Lung (tissue), 12 donors: ENCODE results near the gene HOXB7. TPM values are rescaled to one million over a fixed set of nuclear protein-coding genes. Genes with fewer than 3 reads are reported as not detected.

Experiments
- ATAC-seq: fragments of 200-7000 bp; cut with Tn5 transposase; one replicate; pipeline ENCODE4 v1.9.1; 2020; ENCODE audit warnings: moderate number of reproducible peaks; ENCODE audit not compliant: insufficient read depth, low FRiP score
- DNase-seq, 3 donors: peaks; one replicate each; pipeline ENCODE4 v3.0.0-alpha.2; 2013 to 2017
- H3K27ac ChIP-seq, 2 donors: one replicate each; pipeline ENCODE4 v1.5.1; 2013; ENCODE audit warnings: mild to moderate bottlenecking in 2 of 2, moderate library complexity in 2 of 2, control low read depth in 1 of 2, inconsistent platforms in 1 of 2, low read depth in 1 of 2, low read length in 1 of 2
- H3K27me3 ChIP-seq, 3 donors: one replicate each; pipeline ENCODE4 v1.5.1; 2013; ENCODE audit warnings: low read length in 2 of 3; ENCODE audit not compliant: control insufficient read depth in 3 of 3, insufficient read depth in 3 of 3
- H3K36me3 ChIP-seq, 4 donors: one replicate each; pipeline ENCODE4 v1.5.1; 2013; ENCODE audit warnings: low read length in 4 of 4, mild to moderate bottlenecking in 1 of 4, moderate library complexity in 1 of 4; ENCODE audit not compliant: control insufficient read depth in 4 of 4, insufficient read depth in 4 of 4
- H3K4me1 ChIP-seq, 5 donors: one replicate each; pipeline ENCODE4 v1.5.1; 2013; ENCODE audit warnings: low read length in 5 of 5, mild to moderate bottlenecking in 2 of 5, moderate library complexity in 1 of 5; ENCODE audit not compliant: control insufficient read depth in 5 of 5, insufficient read depth in 5 of 5
- H3K4me3 ChIP-seq: one replicate; pipeline ENCODE4 v1.5.1; 2013; ENCODE audit warnings: mild to moderate bottlenecking, control low read depth, moderate library complexity
- H3K9ac ChIP-seq, 2 donors: one replicate each; pipeline ENCODE4 v1.5.1; 2013; ENCODE audit warnings: low read length in 2 of 2, control low read depth in 1 of 2; ENCODE audit not compliant: insufficient read depth in 1 of 2
- H3K9me3 ChIP-seq, 4 donors: one replicate each; pipeline ENCODE4 v1.5.1; 2013; ENCODE audit warnings: low read length in 3 of 4, mild to moderate bottlenecking in 1 of 4, moderate library complexity in 1 of 4; ENCODE audit not compliant: control insufficient read depth in 4 of 4, insufficient read depth in 3 of 4
- CTCF ChIP-seq: IDR thresholded peaks from 2 replicates; pipeline ENCODE4 v1.5.1; 2012; ENCODE audit warnings: mild to moderate bottlenecking; ENCODE audit errors: control extremely low read depth, extremely low read depth
- WGBS, 2 donors: extraction: QIAGEN DNeasy Blood & Tissue Kit; methylation state at CpG; one replicate each; pipeline ENCODE4 v1.1.7; 2013; 5-methylcytosine and 5-hydroxymethylcytosine counted together
- polyA plus RNA-seq, 2 donors: library from polyadenylated mRNA; stranded (reverse); fragments of 200-250 nt; gene quantifications; one replicate each; pipeline ENCODE4 v1.2.1, GENCODE V29; 2013
- total RNA-seq, 2 donors: library from RNA; depleted of rRNA in 1 of 2; stranded (reverse); fragments of >200 nt in 1 of 2; gene quantifications; one replicate each; pipeline ENCODE4 v1.2.1, GENCODE V29; 2014 to 2021
- donor health status: control.
- donor health status: control.
- donor health status: Bipolar disorder and iron deficiency.
- donor health status: healthy.
- donor health status: DM: yes; HTN: yes; CAD: no.

HOXB7 gene
- total and polyA plus RNA-seq, 4 donors = 0.43 to 3.3 (median 2.3) TPM

GRCh38 chr17:48571826-48572417, 38.9 kb downstream of the HOXB7 start:
- H3K4me1 ChIP-seq = peaks cover 0 to 87% (median 6%) of the 10 kb centered on the region in 5 donors
- peaks cover 0 to 3% (median 0%) of the 10 kb centered on the region in 4 donors for H3K9me3 ChIP-seq
- DNase-seq (no peak), ATAC-seq (no peak)
- H3K4me3 ChIP-seq = no peak overlapping the region
- 68 to 87% methylated on average over 1 of the region's 1 CpG for WGBS, 2 donors
- no peak for TF ChIP-seq CTCF
- peak overlapping the region; percentile 59 to 96 for H3K9ac ChIP-seq
- H3K36me3 ChIP-seq = peaks cover 0 to 30% (median 1%) of the 10 kb centered on the region in 4 donors
- peak overlapping the region in 1 of 2 donors; percentile 82 for H3K27ac ChIP-seq
- peaks cover 0 to 72% (median 6%) of the 10 kb centered on the region in 3 donors for H3K27me3 ChIP-seq

- ATAC-seq (no peak), DNase-seq (peak; percentile 74 to 91 (median 87))
- 32 to 60% methylated on average over 26 of the region's 26 CpGs for WGBS, 2 donors
- Histone ChIP-seq H3K36me3 (peaks cover 0 to 26% (median 1%) of the 10 kb centered on the region in 4 donors), H3K9me3 (peaks cover 0 to 3% (median 0%) of the 10 kb centered on the region in 4 donors), H3K4me1 (peaks cover 0 to 90% (median 6%) of the 10 kb centered on the region in 5 donors), H3K27me3 (peaks cover 0 to 72% (median 5%) of the 10 kb centered on the region in 3 donors), H3K27ac (peak overlapping the region in 1 of 2 donors; percentile 82), H3K4me3 (no peak overlapping the region), H3K9ac (peak overlapping the region; percentile 59 to 96)
- TF ChIP-seq CTCF = no peak
These were observed 39.6 kb downstream of the HOXB7 start for GRCh38 chr17:48571024-48571818.

- TF ChIP-seq CTCF = no peak
- peaks cover 0 to 72% (median 2%) of the 10 kb centered on the region in 3 donors for H3K27me3 ChIP-seq
- H3K36me3 ChIP-seq = peaks cover 0 to 24% (median 1%) of the 10 kb centered on the region in 4 donors
- DNase-seq = peak; percentile 77 to 87 (median 83)
- WGBS, 2 donors = 27 to 51% methylated on average over 19 of the region's 19 CpGs
- peak overlapping the region; percentile 59 to 96 for H3K9ac ChIP-seq
- peaks cover 0 to 91% (median 10%) of the 10 kb centered on the region in 5 donors for H3K4me1 ChIP-seq
- no peak overlapping the region for H3K4me3 ChIP-seq
- ATAC-seq = no peak
- H3K9me3 ChIP-seq = peaks cover 0 to 3% (median 0%) of the 10 kb centered on the region in 4 donors
- H3K27ac ChIP-seq = peak overlapping the region in 1 of 2 donors; percentile 76
These were observed 40.3 kb downstream of the HOXB7 start for GRCh38 chr17:48570325-48571023.
